Limb (tissue), 2 donors: ENCODE measurements around the gene NFYC.

Source experiments
- DNase-seq, 2 donors: peaks; one replicate each; pipeline ENCODE4 v3.0.0-alpha.2; 2016; ENCODE audit errors: extremely low spot score in 2 of 2

NFYC gene

GRCh38 chr1:40738831-40739230, 47.3 kb downstream of the NFYC start:
- no peak for DNase-seq

GRCh38 chr1:40739455-40740008, 48.0 kb downstream of the NFYC start:
- no peak for DNase-seq

- DNase-seq, result no peak
Measured at GRCh38 chr1:40740039-40740996, 48.8 kb downstream of the NFYC start.

- DNase-seq, result no peak
Measured at GRCh38 chr1:40740997-40741736, 49.7 kb downstream of the NFYC start.

- DNase-seq, result no peak
Measured at GRCh38 chr1:40742363-40743061, 51.0 kb downstream of the NFYC start.

GRCh38 chr1:40743452-40743851, 51.9 kb downstream of the NFYC start:
- DNase-seq, result no peak

GRCh38 chr1:40743860-40744259, 52.4 kb downstream of the NFYC start:
- DNase-seq, result no peak

- DNase-seq, result no peak
Measured at GRCh38 chr1:40745176-40745575, 53.7 kb downstream of the NFYC start.

- DNase-seq, result no peak
Measured at GRCh38 chr1:40746344-40747090, 55.0 kb downstream of the NFYC start.

GRCh38 chr1:40748841-40749718, 57.6 kb downstream of the NFYC start:
- no peak for DNase-seq

GRCh38 chr1:40749817-40750216, 58.3 kb downstream of the NFYC start:
- DNase-seq, result no peak

GRCh38 chr1:40750451-40750908, 59.0 kb downstream of the NFYC start:
- no peak for DNase-seq

GRCh38 chr1:40751802-40752201, 60.3 kb downstream of the NFYC start:
- DNase-seq, result no peak

GRCh38 chr1:40753142-40753882, 61.8 kb downstream of the NFYC start:
- no peak for DNase-seq

GRCh38 chr1:40754201-40754600, 62.7 kb downstream of the NFYC start:
- no peak for DNase-seq

- no peak for DNase-seq
Measured at GRCh38 chr1:40755067-40755466, 63.6 kb downstream of the NFYC start.

GRCh38 chr1:40756523-40756922, 65.0 kb downstream of the NFYC start:
- no peak for DNase-seq

GRCh38 chr1:40757084-40757483, 65.6 kb downstream of the NFYC start:
- DNase-seq, result no peak

GRCh38 chr1:40758004-40758403, 66.5 kb downstream of the NFYC start:
- no peak for DNase-seq
